ENCODE data around the gene SOX3.

DNA sequence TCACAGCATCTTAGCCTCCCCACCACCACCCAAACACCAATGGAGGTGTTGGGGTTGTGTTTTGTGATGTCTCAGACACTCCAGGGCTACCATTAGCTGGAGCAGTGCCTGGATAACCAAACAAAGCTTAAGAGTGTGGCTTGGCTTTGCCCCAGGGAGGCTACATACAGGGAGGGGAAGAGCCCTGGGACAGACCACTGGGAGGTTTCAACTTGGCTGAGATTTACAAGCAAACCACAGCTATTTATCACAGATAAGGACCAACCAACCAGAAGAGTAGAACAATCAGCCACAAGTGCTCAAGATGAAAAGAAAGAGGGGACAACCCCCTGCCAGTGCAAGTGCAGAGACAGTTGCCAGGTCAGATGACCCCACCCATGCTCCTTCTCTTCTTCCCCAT lies 24.1 kb downstream of the SOX3 start:
- no peak for TF ChIP-seq EZH2phosphoT487 (IDR thresholded peaks at IDR 0.05; ENCODE audit: insufficient read depth, low read depth)
- TF ChIP-seq EZH2 (IDR thresholded peaks at IDR 0.05; ENCODE audit: insufficient read depth, poor library complexity, severe bottlenecking) = no peak

Data from GM23248 (cell line).